K562 (cell line): ENCODE data around the gene ANO1. TPM values are rescaled to one million over a fixed set of nuclear protein-coding genes. Genes with fewer than 3 reads are reported as not detected.

ENCODE experiments used
- CREB1 ChIP-seq, 2 experiments: sonication (generic) in 1 of 2; formaldehyde crosslinking in 1 of 2; IDR thresholded peaks; 2 replicates each; pipeline versions ENCODE4 v1.6.1 to v1.8.0; 2012 to 2022; ENCODE audit warnings: inconsistent platforms in 1 of 2, mild to moderate bottlenecking in 1 of 2, missing genetic modification reagents in 1 of 2, moderate library complexity in 1 of 2
- CREB3L1 ChIP-seq: fragments of 450-650 bp; IDR thresholded peaks from 2 replicates; pipeline ENCODE4 v1.6.1; 2014; ENCODE audit warnings: low read depth, mild to moderate bottlenecking, moderate library complexity, borderline replicate concordance
- DIDO1 ChIP-seq: fragments of 450-650 bp; IDR thresholded peaks from 2 replicates; pipeline ENCODE4 v1.6.1; 2016; ENCODE audit warnings: low read depth, missing biosample characterization, missing genetic modification characterization
- DPF2 ChIP-seq: fragments of 450-650 bp; IDR thresholded peaks from 2 replicates; pipeline ENCODE4 v1.6.1; 2016
- ETV6 ChIP-seq, 3 experiments: fragments of 150-350 bp in 1 of 3; sonication (generic) in 1 of 3; formaldehyde crosslinking in 1 of 3; IDR thresholded peaks; 2 replicates each; pipeline versions ENCODE4 v1.6.1 to v1.8.0; 2014 to 2022; ENCODE audit warnings: borderline replicate concordance in 2 of 3, low read depth in 2 of 3, antibody characterized with exemption in 1 of 3, low read length in 1 of 3, mild to moderate bottlenecking in 1 of 3, missing genetic modification reagents in 1 of 3
- EZH2 ChIP-seq: IDR thresholded peaks from 2 replicates; pipeline ENCODE4 v1.6.1; 2012; ENCODE audit warnings: low read depth, mild to moderate bottlenecking, inconsistent platforms, low read length, borderline replicate concordance
- FOS ChIP-seq: IDR thresholded peaks from 3 replicates; pipeline ENCODE4 v1.6.1; 2011; ENCODE audit not compliant: insufficient read length; ENCODE audit errors: extremely low read depth
- HOMEZ ChIP-seq: fragments of 250-450 bp; sonication (Bioruptor Pico); IDR thresholded peaks from 2 replicates; pipeline ENCODE4 v1.4.0; 2020; ENCODE audit warnings: mild to moderate bottlenecking, moderate library complexity
- POLR2H ChIP-seq: IDR thresholded peaks from 2 replicates; pipeline ENCODE4 v1.6.1; 2016; ENCODE audit warnings: missing genetic modification characterization, low read depth, mild to moderate bottlenecking, control low read depth, missing compliant biosample characterization, moderate library complexity
- RB1 ChIP-seq: fragments of 450-650 bp; IDR thresholded peaks from 2 replicates; pipeline ENCODE4 v1.6.1; 2017; ENCODE audit warnings: low read depth, mild to moderate bottlenecking
- SMAD2 ChIP-seq: fragments of 150-350 bp; IDR thresholded peaks from 2 replicates; pipeline ENCODE4 v1.6.1; 2014; ENCODE audit warnings: low read depth, mild to moderate bottlenecking, low read length
- SMC3 ChIP-seq: conservative IDR thresholded peaks from 2 replicates; pipeline ENCODE4 v1.6.1; 2011; ENCODE audit warnings: low read depth, low read length, improper control_type of control experiment; ENCODE audit not compliant: insufficient read depth
- TAF1 ChIP-seq: IDR thresholded peaks from 2 replicates; pipeline ENCODE4 v1.6.1; 2011; ENCODE audit warnings: mild to moderate bottlenecking, low read length, moderate library complexity; ENCODE audit not compliant: insufficient read depth, control insufficient read depth, severe bottlenecking; ENCODE audit errors: extremely low read depth
- VEZF1 ChIP-seq: fragments of 200-800 bp; sonication (Bioruptor generic); IDR thresholded peaks from 2 replicates; pipeline ENCODE4 v1.6.1; 2017; ENCODE audit warnings: missing genetic modification characterization, missing compliant biosample characterization
- ZKSCAN3 ChIP-seq: fragments of 250-450 bp; sonication (Bioruptor Pico); IDR thresholded peaks from 2 replicates; pipeline ENCODE4 v1.4.0; 2020
- ZNF263 ChIP-seq: sonication (generic); formaldehyde crosslinking; IDR thresholded peaks from 2 replicates; pipeline ENCODE4 v1.8.0; 2022; ENCODE audit warnings: mild to moderate bottlenecking, missing genetic modification reagents, borderline replicate concordance
- ZNF3 ChIP-seq: fragments of 250-450 bp; sonication (Bioruptor Pico); IDR thresholded peaks from 2 replicates; pipeline ENCODE4 v1.5.0; 2021; ENCODE audit warnings: mild to moderate bottlenecking, moderate library complexity
- ZNF584 ChIP-seq: fragments of 200-800 bp; sonication (Bioruptor generic); IDR thresholded peaks from 2 replicates; pipeline ENCODE4 v1.6.1; 2016; ENCODE audit warnings: low read depth, mild to moderate bottlenecking, missing genetic modification characterization, missing compliant biosample characterization
- ZNF717 ChIP-seq: fragments of 250-450 bp; sonication (Bioruptor Pico); IDR thresholded peaks from 2 replicates; pipeline ENCODE4 v1.5.0; 2021
- ZSCAN29 ChIP-seq: fragments of 450-650 bp; IDR thresholded peaks from 2 replicates; pipeline ENCODE4 v1.6.1; 2017
- polyA plus RNA-seq, 8 experiments: library from polyadenylated mRNA; depleted of rRNA in 4 of 8; stranded (reverse) in 5 of 8; unstranded in 3 of 8; fragments of >200 nt; fragmentation: Nextera tagmentation in 2 of 8; fragmentation: Illumina TruSeq in 1 of 8; extraction: Ambion mirVana in 2 of 8; extraction: Trizol in 1 of 8; gene quantifications; 2 replicates each; pipeline versions ENCODE4 v1.2.1 to v1.2.3, GENCODE V29; 2011 to 2014; ENCODE audit warnings: inconsistent platforms in 1 of 8, missing spikeins in 1 of 8
- total RNA-seq, 7 experiments: library from RNA; depleted of rRNA in 6 of 7; stranded (reverse); fragments of >200 nt in 6 of 7; fragmentation: Illumina TruSeq in 2 of 7; extraction: Trizol in 2 of 7; gene quantifications; 2 replicates each; pipeline versions ENCODE4 v1.2.1 to v1.2.3, GENCODE V29; 2011 to 2021; ENCODE audit warnings: low replicate concordance in 1 of 7
- TF ChIP-seq, protein P1 (sequence below): fragments of 250-450 bp; sonication (Bioruptor Pico); IDR thresholded peaks from 2 replicates; pipeline ENCODE4 v1.5.0; 2020; ENCODE audit warnings: mild to moderate bottlenecking

The ANO1 gene
- total and polyA plus RNA-seq, 9 of the 15 experiments (the other 6 are each of a cell fraction or from before 2014, with no cell fraction given): not detected

GRCh38 chr11:70203751-70204465, 125.8 kb downstream of the ANO1 start (continued):
- TF ChIP-seq VEZF1 (CRISPR knock-in tag) (peak; percentile 29; the same call in 1 of the 2 replicates), ZNF584 (CRISPR knock-in tag) (no peak), FOS (peak; percentile 43), RB1 (0 out of 2 replicates have a peak, but pooled peaks have one; percentile 22), POLR2H (tag) (peak; percentile 46; the same call in 1 of the 2 replicates), ZNF717 (CRISPR knock-in tag) (no peak), TAF1 (peak; percentile 56), SMAD2 (no peak), ZSCAN29 (no peak), DPF2 (peak; percentile 88), SMC3 (no peak), DIDO1 (tag) (0 out of 2 replicates have a peak, but pooled peaks have one; percentile 21), CREB3L1 (no peak), ZKSCAN3 (CRISPR knock-in tag) (no peak), EZH2 (no peak), ZNF263 (CRISPR knock-in tag) (0 out of 2 replicates have a peak, but pooled peaks have one; percentile 8), CREB1 (IDR thresholded peaks at IDR 0.05) (no peak), CREB1 (CRISPR knock-in tag; IDR thresholded peaks at IDR 0.05) (no peak), ZNF3 (no peak), ETV6 (IDR thresholded peaks at IDR 0.05; ENCODE audit: borderline replicate concordance in 1 of 2, low read depth in 2 of 2, low read length in 1 of 2) (no peak), ETV6 (CRISPR knock-in tag; IDR thresholded peaks at IDR 0.05; ENCODE audit: borderline replicate concordance) (no peak), HOMEZ (no peak)
- TF ChIP-seq, protein P1, sequence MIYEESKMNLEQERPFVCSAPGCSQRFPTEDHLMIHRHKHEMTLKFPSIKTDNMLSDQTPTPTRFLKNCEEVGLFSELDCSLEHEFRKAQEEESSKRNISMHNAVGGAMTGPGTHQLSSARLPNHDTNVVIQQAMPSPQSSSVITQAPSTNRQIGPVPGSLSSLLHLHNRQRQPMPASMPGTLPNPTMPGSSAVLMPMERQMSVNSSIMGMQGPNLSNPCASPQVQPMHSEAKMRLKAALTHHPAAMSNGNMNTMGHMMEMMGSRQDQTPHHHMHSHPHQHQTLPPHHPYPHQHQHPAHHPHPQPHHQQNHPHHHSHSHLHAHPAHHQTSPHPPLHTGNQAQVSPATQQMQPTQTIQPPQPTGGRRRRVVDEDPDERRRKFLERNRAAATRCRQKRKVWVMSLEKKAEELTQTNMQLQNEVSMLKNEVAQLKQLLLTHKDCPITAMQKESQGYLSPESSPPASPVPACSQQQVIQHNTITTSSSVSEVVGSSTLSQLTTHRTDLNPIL (CRISPR knock-in tag): no peak
